ENCODE measurements around the gene SART3. TPM values are rescaled to one million over a fixed set of nuclear protein-coding genes. Genes with fewer than 3 reads are reported as not detected.
"Not testable (repeated sequence)": the region's sequence is repeated elsewhere in the genome, so short reads cannot be mapped to it uniquely, and the experiment has no call there.

Gene SART3
- total RNA-seq, 1 donor from 2014 or later: 34.8 TPM

- no peak for DNase-seq (ENCODE audit: low spot score)
- no peak for TF ChIP-seq CTCF (IDR thresholded peaks at IDR 0.05)
- Mint-ChIP-seq H3K36me3 (ENCODE audit: low read depth) (no peaks in the 10 kb centered on the region), H3K27ac (ENCODE audit: unreplicated experiment) (no peak overlapping the region), H3K9me3 (ENCODE audit: low read depth) (no peaks in the 10 kb centered on the region), H3K27me3 (ENCODE audit: low read depth) (no peaks in the 10 kb centered on the region), H3K4me3 (ENCODE audit: unreplicated experiment) (no peak overlapping the region), H3K4me1 (ENCODE audit: low read depth) (peaks cover 20% of the 10 kb centered on the region)
Measured at GRCh38 chr12:108591267-108591980, 30.5 kb upstream of the SART3 start.

- not testable (repeated sequence) for H3K36me3 Mint-ChIP-seq (ENCODE audit: low read depth); H3K4me3 Mint-ChIP-seq (ENCODE audit: unreplicated experiment); DNase-seq (ENCODE audit: low spot score); H3K27me3 Mint-ChIP-seq (ENCODE audit: low read depth); H3K27ac Mint-ChIP-seq (ENCODE audit: unreplicated experiment); H3K9me3 Mint-ChIP-seq (ENCODE audit: low read depth)
- H3K4me1 Mint-ChIP-seq (ENCODE audit: low read depth): peaks cover 20% of the 10 kb centered on the region
Measured at GRCh38 chr12:108590463-108590862, 29.5 kb upstream of the SART3 start.

GRCh38 chr12:108589840-108590229 is 28.9 kb upstream of the SART3 start:
- Mint-ChIP-seq H3K27me3 (ENCODE audit: low read depth) (no peaks in the 10 kb centered on the region), H3K36me3 (ENCODE audit: low read depth) (no peaks in the 10 kb centered on the region), H3K27ac (ENCODE audit: unreplicated experiment) (no peak overlapping the region), H3K4me3 (ENCODE audit: unreplicated experiment) (no peak overlapping the region), H3K4me1 (ENCODE audit: low read depth) (peaks cover 22% of the 10 kb centered on the region), H3K9me3 (ENCODE audit: low read depth) (no peaks in the 10 kb centered on the region)
- no peak for TF ChIP-seq CTCF (IDR thresholded peaks at IDR 0.05)
- DNase-seq (ENCODE audit: low spot score): no peak

- H3K27ac Mint-ChIP-seq (ENCODE audit: unreplicated experiment): no peak overlapping the region
- H3K36me3 Mint-ChIP-seq (ENCODE audit: low read depth): no peaks in the 10 kb centered on the region
Measured at GRCh38 chr12:108589028-108589839, 28.3 kb upstream of the SART3 start.

GRCh38 chr12:108587826-108588225 is 26.9 kb upstream of the SART3 start:
- no peaks in the 10 kb centered on the region for H3K9me3 Mint-ChIP-seq (ENCODE audit: low read depth)
- H3K36me3 Mint-ChIP-seq (ENCODE audit: low read depth): no peaks in the 10 kb centered on the region
- peaks cover 39% of the 10 kb centered on the region for H3K4me1 Mint-ChIP-seq (ENCODE audit: low read depth)
- no peak overlapping the region for H3K4me3 Mint-ChIP-seq (ENCODE audit: unreplicated experiment)
- no peak overlapping the region for H3K27ac Mint-ChIP-seq (ENCODE audit: unreplicated experiment)
- TF ChIP-seq CTCF (IDR thresholded peaks at IDR 0.05): no peak
- DNase-seq (ENCODE audit: low spot score): no peak
- no peaks in the 10 kb centered on the region for H3K27me3 Mint-ChIP-seq (ENCODE audit: low read depth)

More at GRCh38 chr12:108589028-108589839, 28.3 kb upstream of the SART3 start:
- Mint-ChIP-seq H3K9me3 (ENCODE audit: low read depth) (no peaks in the 10 kb centered on the region), H3K27me3 (ENCODE audit: low read depth) (no peaks in the 10 kb centered on the region), H3K4me1 (ENCODE audit: low read depth) (peaks cover 25% of the 10 kb centered on the region), H3K4me3 (ENCODE audit: unreplicated experiment) (no peak overlapping the region)
- no peak for TF ChIP-seq CTCF (IDR thresholded peaks at IDR 0.05)
- DNase-seq (ENCODE audit: low spot score): no peak

Measured in chondrocyte (in vitro differentiated cells).